Mucosa of descending colon (tissue), 3 donors: ENCODE data around the gene CX3CL1. TPM values are rescaled to one million over a fixed set of nuclear protein-coding genes. Genes with fewer than 3 reads are reported as not detected.

Experiments
- ATAC-seq: fragments of 200-7000 bp; cut with Tn5 transposase; one replicate; pipeline ENCODE4 v1.9.1; 2020; ENCODE audit warnings: mild to moderate bottlenecking, moderate library complexity
- DNase-seq, 3 donors: peaks; one replicate each; pipeline ENCODE4 v3.0.0-alpha.2; 2020
- H3K36me3 ChIP-seq: fragments of 200-600 bp; one replicate; pipeline ENCODE4 v1.8.0; 2021; ENCODE audit warnings: low read depth, mild to moderate bottlenecking
- H3K4me1 ChIP-seq: fragments of 200-600 bp; one replicate; pipeline ENCODE4 v1.8.0; 2021; ENCODE audit warnings: low read depth, mild to moderate bottlenecking
- H3K4me3 ChIP-seq: fragments of 200-600 bp; one replicate; pipeline ENCODE4 v1.8.0; 2021; ENCODE audit warnings: mild to moderate bottlenecking
- H3K9me3 ChIP-seq: fragments of 200-600 bp; one replicate; pipeline ENCODE4 v1.8.0; 2021; ENCODE audit warnings: mild to moderate bottlenecking
- CTCF ChIP-seq: fragments of 200-600 bp; IDR thresholded peaks from one replicate; pipeline ENCODE4 v1.8.0; 2022; ENCODE audit warnings: antibody characterized with exemption, mild to moderate bottlenecking
- intact Hi-C, 2 donors: fragments of 100-400 bp; cut with DNase I in 1 of 2; cut with micrococcal nuclease in 1 of 2; formaldehyde crosslinking; loops; one replicate each; pipeline versions ENCODE4 v1.11.0 to v1.11.1; 2022; cut with DNase I, micrococcal nuclease
- total RNA-seq, 3 donors: library from RNA; stranded (reverse); fragmentation: NEBNext Ultra II Directional in 2 of 3; extraction: Animal tissue kit (Norgen Biotek cat#: 25700) in 2 of 3; gene quantifications; one replicate each; pipeline versions ENCODE4 v1.2.1 to v1.2.4, GENCODE V29; 2021 to 2023
- donor health status: DM: no; HTN: no; CAD: no; lungs with moderate emphysema.
- donor health status: DM: no; HTN: no; CAD: no.
- donor health status: DM: no; HTN: yes; CAD: no.

The CX3CL1 gene
- total RNA-seq, 3 donors from 2014 or later = 2.6 to 10.5 (median 3.5) TPM

GRCh38 chr16:57352636-57353047 is 19.6 kb upstream of the CX3CL1 start:
- no peak for ATAC-seq
- no peak for TF ChIP-seq CTCF
- Histone ChIP-seq H3K4me1 (no peaks in the 10 kb centered on the region), H3K9me3 (no peaks in the 10 kb centered on the region), H3K36me3 (no peaks in the 10 kb centered on the region), H3K4me3 (no peak overlapping the region)
- DNase-seq = no peak
- intact Hi-C loops = no loop called here

- H3K4me3 ChIP-seq = no peak overlapping the region
- no peak for TF ChIP-seq CTCF
- DNase-seq = no peak
- no peaks in the 10 kb centered on the region for H3K9me3 ChIP-seq
- no peak for ATAC-seq
- H3K4me1 ChIP-seq = no peaks in the 10 kb centered on the region
- no peaks in the 10 kb centered on the region for H3K36me3 ChIP-seq
- intact Hi-C loops = no loop called here
Observed at GRCh38 chr16:57354311-57354710, 18.0 kb upstream of the CX3CL1 start.

GRCh38 chr16:57355898-57356414 is 16.3 kb upstream of the CX3CL1 start:
- Histone ChIP-seq H3K4me3 (no peak overlapping the region), H3K36me3 (no peaks in the 10 kb centered on the region), H3K4me1 (no peaks in the 10 kb centered on the region), H3K9me3 (no peaks in the 10 kb centered on the region)
- intact Hi-C loops = no loop called here
- DNase-seq (no peak), ATAC-seq (no peak)
- TF ChIP-seq CTCF = no peak

GRCh38 chr16:57356547-57356946 is 15.7 kb upstream of the CX3CL1 start:
- H3K9me3 ChIP-seq = no peaks in the 10 kb centered on the region
- ATAC-seq (no peak), DNase-seq (no peak)
- intact Hi-C loops = no loop called here
- H3K4me1 ChIP-seq = no peaks in the 10 kb centered on the region
- no peaks in the 10 kb centered on the region for H3K36me3 ChIP-seq
- H3K4me3 ChIP-seq = no peak overlapping the region
- TF ChIP-seq CTCF = no peak

- H3K9me3 ChIP-seq = no peaks in the 10 kb centered on the region
- H3K4me3 ChIP-seq = no peak overlapping the region
- no peak for TF ChIP-seq CTCF
- no peaks in the 10 kb centered on the region for H3K36me3 ChIP-seq
- intact Hi-C loops = no loop called here
- no peak for ATAC-seq
- no peak for DNase-seq
- no peaks in the 10 kb centered on the region for H3K4me1 ChIP-seq
Observed at GRCh38 chr16:57357330-57358085, 14.8 kb upstream of the CX3CL1 start.
